GM12872 (cell line): ENCODE data around the gene CMC2.

Experiments used
- CTCF ChIP-seq: IDR thresholded peaks from 3 replicates; pipeline ENCODE4 v1.5.1; 2011; ENCODE audit warnings: low read depth, mild to moderate bottlenecking, low read length, moderate library complexity; ENCODE audit not compliant: insufficient read depth

CMC2 gene

GRCh38 chr16:80958284-80958683, 48.4 kb downstream of the CMC2 start:
- TF ChIP-seq CTCF, result no peak

GRCh38 chr16:80954985-80955384, 51.7 kb downstream of the CMC2 start:
- TF ChIP-seq CTCF, result no peak

- TF ChIP-seq CTCF, result peak; percentile 78
These were observed 57.7 kb downstream of the CMC2 start for GRCh38 chr16:80948886-80949493.

- TF ChIP-seq CTCF, result no peak
These were observed 58.7 kb downstream of the CMC2 start for GRCh38 chr16:80947708-80948625.

- TF ChIP-seq CTCF, result no peak
These were observed 59.4 kb downstream of the CMC2 start for GRCh38 chr16:80947239-80947638.

- TF ChIP-seq CTCF, result no peak
These were observed 60.2 kb downstream of the CMC2 start for GRCh38 chr16:80946481-80946880.

GRCh38 chr16:80940069-80940856, 66.4 kb downstream of the CMC2 start:
- no peak for TF ChIP-seq CTCF
